Epithelial cell of esophagus (primary cell): ENCODE results near the gene PNPLA5.
"Not testable (repeated sequence)": the region's sequence is repeated elsewhere in the genome, so short reads cannot be mapped to it uniquely, and the experiment has no call there.

Experiments
- DNase-seq: peaks from one replicate; pipeline ENCODE4 v3.0.0; 2010; ENCODE audit warnings: low read depth
- H3K4me3 ChIP-seq: 2 replicates; pipeline ENCODE4 v1.5.1; 2011; ENCODE audit warnings: mild to moderate bottlenecking, low read length, control low read depth
- TF ChIP-seq, protein P1 (sequence below): IDR thresholded peaks from 2 replicates; pipeline ENCODE4 v1.5.1; 2011; ENCODE audit warnings: low read depth, mild to moderate bottlenecking, low read length, control low read depth, inconsistent platforms; ENCODE audit not compliant: insufficient read depth; ENCODE audit errors: missing control alignments

PNPLA5 gene

GRCh38 chr22:43878079-43878795, 13.6 kb downstream of the PNPLA5 start:
- no peak for DNase-seq
- H3K4me3 ChIP-seq: no peak overlapping the region
- TF ChIP-seq, protein P1, sequence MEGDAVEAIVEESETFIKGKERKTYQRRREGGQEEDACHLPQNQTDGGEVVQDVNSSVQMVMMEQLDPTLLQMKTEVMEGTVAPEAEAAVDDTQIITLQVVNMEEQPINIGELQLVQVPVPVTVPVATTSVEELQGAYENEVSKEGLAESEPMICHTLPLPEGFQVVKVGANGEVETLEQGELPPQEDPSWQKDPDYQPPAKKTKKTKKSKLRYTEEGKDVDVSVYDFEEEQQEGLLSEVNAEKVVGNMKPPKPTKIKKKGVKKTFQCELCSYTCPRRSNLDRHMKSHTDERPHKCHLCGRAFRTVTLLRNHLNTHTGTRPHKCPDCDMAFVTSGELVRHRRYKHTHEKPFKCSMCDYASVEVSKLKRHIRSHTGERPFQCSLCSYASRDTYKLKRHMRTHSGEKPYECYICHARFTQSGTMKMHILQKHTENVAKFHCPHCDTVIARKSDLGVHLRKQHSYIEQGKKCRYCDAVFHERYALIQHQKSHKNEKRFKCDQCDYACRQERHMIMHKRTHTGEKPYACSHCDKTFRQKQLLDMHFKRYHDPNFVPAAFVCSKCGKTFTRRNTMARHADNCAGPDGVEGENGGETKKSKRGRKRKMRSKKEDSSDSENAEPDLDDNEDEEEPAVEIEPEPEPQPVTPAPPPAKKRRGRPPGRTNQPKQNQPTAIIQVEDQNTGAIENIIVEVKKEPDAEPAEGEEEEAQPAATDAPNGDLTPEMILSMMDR: no peak

DNA sequence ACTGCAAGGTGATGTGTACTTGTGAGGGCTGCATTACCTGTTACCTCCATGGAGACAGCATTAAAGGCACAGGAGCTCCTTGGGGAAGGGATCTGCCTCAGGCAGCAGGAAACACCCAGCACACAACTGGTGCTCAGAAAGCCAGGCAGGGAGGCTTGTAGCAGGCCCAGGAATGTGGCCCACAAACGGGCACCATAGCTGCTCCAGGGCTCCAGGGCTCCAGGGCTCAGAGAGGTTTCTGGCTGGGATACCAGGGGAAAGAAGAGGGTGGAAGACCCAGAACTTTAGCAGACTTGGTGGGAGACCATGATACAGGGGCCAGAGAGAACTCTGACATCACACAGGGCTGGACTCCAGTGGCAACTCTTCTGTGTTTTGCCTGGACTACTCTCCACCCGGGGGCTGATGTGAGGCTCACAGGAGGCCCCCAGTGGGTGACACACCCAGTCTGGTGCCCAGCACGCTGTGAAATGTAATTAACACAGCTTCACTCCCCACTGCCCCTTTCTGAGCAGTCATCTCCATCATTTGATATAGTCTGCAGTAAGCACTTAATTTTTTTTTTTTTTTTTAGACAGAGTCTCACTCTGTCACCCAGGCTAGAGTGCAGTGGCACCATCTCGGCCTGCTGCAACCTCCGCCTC, 14.8 kb downstream of the PNPLA5 start:
- DNase-seq: no peak
- TF ChIP-seq, protein P1: no peak
- no peak overlapping the region for H3K4me3 ChIP-seq

DNA sequence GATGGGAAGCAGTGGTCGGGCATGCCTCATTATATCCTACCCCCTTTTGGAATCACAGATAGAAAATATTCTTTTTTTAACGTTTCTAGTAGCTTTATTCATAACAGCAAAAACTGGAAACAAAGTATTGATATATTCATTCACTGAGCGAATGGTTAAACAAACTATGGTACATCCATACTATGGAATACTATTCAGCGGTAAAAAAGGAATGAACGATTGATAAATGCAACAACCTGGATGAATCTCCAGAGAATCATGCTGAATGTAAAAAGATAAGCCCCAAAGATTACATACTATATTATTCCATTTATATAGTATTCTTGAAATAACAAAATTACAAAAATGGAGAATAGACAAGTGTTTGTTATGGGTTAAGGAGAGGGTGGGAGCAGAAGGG, 22.0 kb downstream of the PNPLA5 start:
- TF ChIP-seq, protein P1: no peak
- DNase-seq: no peak
- no peak overlapping the region for H3K4me3 ChIP-seq

DNA sequence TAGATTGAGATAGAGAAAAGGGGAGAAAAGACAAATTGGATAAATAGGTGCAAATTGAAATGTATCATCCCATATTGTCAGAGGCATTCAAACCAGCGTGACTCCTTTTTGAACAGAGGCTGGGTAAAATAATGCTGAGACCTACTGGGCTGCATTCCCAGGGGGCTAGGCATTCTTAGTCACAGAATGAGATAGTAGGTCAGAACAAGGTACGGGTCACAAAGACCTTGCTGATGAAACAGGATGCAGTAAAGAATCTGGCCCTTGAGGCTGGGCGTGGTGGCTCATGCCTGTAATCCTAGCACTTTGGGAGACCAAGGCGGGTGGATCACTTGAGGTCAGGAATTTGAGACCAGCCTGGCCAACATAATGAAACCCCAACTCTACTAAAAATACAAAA, 22.8 kb downstream of the PNPLA5 start:
- H3K4me3 ChIP-seq, DNase-seq: not testable (repeated sequence)

GRCh38 chr22:43867839-43868635, 23.8 kb downstream of the PNPLA5 start:
- TF ChIP-seq, protein P1: no peak
- peak; percentile 72 for DNase-seq
- H3K4me3 ChIP-seq: no peak overlapping the region

- no peak for DNase-seq
- TF ChIP-seq, protein P1: no peak
- peak overlapping the region; percentile 21 for H3K4me3 ChIP-seq
These were observed 29.0 kb downstream of the PNPLA5 start for GRCh38 chr22:43862882-43863202.

DNA sequence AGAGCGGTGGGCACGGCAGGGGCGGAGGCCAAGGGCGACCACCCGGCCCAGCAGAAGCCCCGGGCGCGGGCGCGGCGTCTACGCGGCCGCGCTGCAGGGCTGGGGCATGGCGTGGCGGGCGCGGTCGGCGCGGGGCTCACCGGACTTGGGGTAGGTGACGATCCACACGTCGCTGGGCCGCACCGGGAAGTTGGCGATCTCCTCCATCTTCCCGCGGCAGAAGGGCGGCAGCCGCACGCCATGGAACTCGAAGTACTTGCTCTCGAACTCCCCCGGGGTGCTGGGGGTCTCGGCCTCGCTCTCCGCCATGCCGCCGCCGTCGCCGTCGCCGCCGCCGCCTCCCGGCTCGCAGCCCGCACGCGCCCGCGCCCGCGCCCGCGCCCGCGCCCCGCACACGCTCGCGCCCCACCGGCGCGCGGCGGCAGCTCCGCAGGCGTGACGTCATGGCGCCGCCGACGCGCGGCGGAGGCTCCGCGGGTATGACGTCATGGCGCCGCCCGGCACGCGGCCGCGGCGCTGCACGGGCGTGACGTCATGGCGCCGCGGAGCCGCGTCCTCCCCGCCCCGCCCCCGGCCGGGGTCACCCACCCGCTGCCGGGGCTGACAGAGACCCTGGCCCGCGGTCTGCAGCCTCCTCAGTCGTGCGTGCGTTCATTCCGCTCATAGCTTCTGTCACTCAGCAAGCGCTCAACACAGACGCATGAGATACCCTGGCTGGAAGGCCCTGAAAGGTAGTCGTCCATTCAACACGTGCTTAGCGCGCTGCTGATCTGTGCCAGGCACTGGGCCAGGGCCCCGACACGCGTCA, 29.5 kb downstream of the PNPLA5 start, which contains the start of gene SULT4A1:
SULT4A1 (minus strand) TSS at position 440 of the 808 bp plus-strand sequence; CDS start at position 309, 131 bp downstream.
- TF ChIP-seq, protein P1: no peak
- DNase-seq: peak; percentile 30
- peak within 1 kb of the TSS; percentile 36 for H3K4me3 ChIP-seq
